ENCODE measurements around the gene MISP3. TPM values are rescaled to one million over a fixed set of nuclear protein-coding genes. Genes with fewer than 3 reads are reported as not detected.
A peak's percentile ranks its signal among the peaks of the same experiment; 100 is the strongest.

The MISP3 gene
- total and polyA plus RNA-seq, 2 experiments from 2014 or later: 1.9 to 2.4 TPM

- no peak; a peak in 1 of 4 replicates for TF ChIP-seq CTCF (conservative IDR thresholded peaks at IDR 0.05; ENCODE audit: low read depth in 2 of 2)
- TF ChIP-seq STAT1 (IDR thresholded peaks at IDR 0.05; ENCODE audit: unreplicated experiment): no peak
- no peak for TF ChIP-seq REST (IDR thresholded peaks at IDR 0.05; ENCODE audit: unreplicated experiment)
- no peak for TF ChIP-seq ZNF114 (CRISPR knock-in tag; IDR thresholded peaks at IDR 0.05)
These were observed 17.3 kb downstream of the MISP3 start (continued) for GRCh38 chr19:14089662-14090508.

- H3K4me3 ChIP-seq: peak within 1 kb of the TSS; percentile 93
- DNase-seq (ENCODE audit: low spot score): peak; percentile 92
- peak within 1 kb of the TSS; percentile 90 for H2AFZ ChIP-seq
- no peaks in the 10 kb centered on the region for H3K79me2 ChIP-seq (replicated peaks; ENCODE audit: insufficient read depth)
- H3K4me1 ChIP-seq (ENCODE audit: insufficient read depth): peaks cover 8% of the 10 kb centered on the region
- no peak within 1 kb of the TSS for H3K27ac Mint-ChIP-seq
- H3K36me3 Mint-ChIP-seq (ENCODE audit: low read depth): peaks cover 28% of the 10 kb centered on the region
- H3K4me3 Mint-ChIP-seq: peak within 1 kb of the TSS; percentile 91
- 0 out of 2 replicates have a peak within 1 kb of the TSS, but pooled peaks have one; percentile 55 for H3K27ac ChIP-seq (ENCODE audit: low read depth)
- peaks cover 9% of the 10 kb centered on the region; the same call in 1 of the 2 replicates for H3K36me3 ChIP-seq (ENCODE audit: insufficient read depth)
- peak within 1 kb of the TSS; percentile 99 for H3K4me2 ChIP-seq
- H3F3A ChIP-seq (replicated peaks; ENCODE audit: low read depth): peaks cover 26% of the 10 kb centered on the region
- peaks cover 6% of the 10 kb centered on the region; the same call in 1 of the 2 replicates for H4K20me1 ChIP-seq (replicated peaks; ENCODE audit: insufficient read depth)
- H3K27me3 Mint-ChIP-seq (ENCODE audit: insufficient read depth, low read depth, poor library complexity): peaks cover 23% of the 10 kb centered on the region
- peak; percentile 20; the same call in 2 of the 3 replicates for ATAC-seq
- peaks cover 15% of the 10 kb centered on the region for H3K9me3 Mint-ChIP-seq
- no peaks in the 10 kb centered on the region for H3K9me2 ChIP-seq (ENCODE audit: insufficient read depth)
- peaks cover 27% of the 10 kb centered on the region for H3K27me3 ChIP-seq (ENCODE audit: insufficient read depth)
- peaks cover 12% of the 10 kb centered on the region for H3K4me1 Mint-ChIP-seq
- TF ChIP-seq CREB1 (CRISPR knock-in tag; IDR thresholded peaks at IDR 0.05; ENCODE audit: low read depth) (no peak), ZNF114 (CRISPR knock-in tag; IDR thresholded peaks at IDR 0.05) (no peak), ZNF462 (CRISPR knock-in tag; IDR thresholded peaks at IDR 0.05) (no peak), POLR2AphosphoS5 (IDR thresholded peaks at IDR 0.05; ENCODE audit: low read depth) (no peak), ETS1 (IDR thresholded peaks at IDR 0.05) (no peak), EZH2phosphoT487 (IDR thresholded peaks at IDR 0.05; ENCODE audit: unreplicated experiment) (no peak), EZH2 (IDR thresholded peaks at IDR 0.05; ENCODE audit: low read depth, unreplicated experiment) (no peak), STAT1 (IDR thresholded peaks at IDR 0.05; ENCODE audit: unreplicated experiment) (no peak)
These were observed 18.0 kb downstream of the MISP3 start, which contains the start of gene SAMD1 for GRCh38 chr19:14090509-14091080. TSS of gene SAMD1 (minus strand) at chr19:14090751.

Data from GM23338 (cell line).